Measurements from ENCODE around the gene TREX2. TPM values are rescaled to one million over a fixed set of nuclear protein-coding genes. Genes with fewer than 3 reads are reported as not detected.
A peak's percentile ranks its signal among the peaks of the same experiment; 100 is the strongest.

Gene TREX2
- total and polyA plus RNA-seq, 9 donors = 0.35 to 2.3 (median 0.77) TPM; not detected in 2

GRCh38 chrX:153445106-153445855 is 575 bp downstream of the TREX2 start:
- peak in 1 of 5 donors; percentile 23 for DNase-seq

GRCh38 chrX:153444333-153445011 is 1.4 kb downstream of the TREX2 start:
- H3K27me3 ChIP-seq = no peaks in the 10 kb centered on the region
- TF ChIP-seq POLR2A (IDR thresholded peaks at IDR 0.05) = no peak
- no peak for TF ChIP-seq EP300 (IDR thresholded peaks at IDR 0.05)
- no peak for TF ChIP-seq CTCF (IDR thresholded peaks at IDR 0.05)
- peak in 1 of 5 donors; percentile 19 for DNase-seq
- intact Hi-C loops (cut with DNase I) = no loop called here
- H3K36me3 ChIP-seq = no peaks in the 10 kb centered on the region
- H3K4me3 ChIP-seq = no peak overlapping the region
- no peak overlapping the region for H3K27ac ChIP-seq
- H3K4me1 ChIP-seq (ENCODE audit: insufficient read depth) = no peaks in the 10 kb centered on the region
- no peaks in the 10 kb centered on the region for H3K9me3 ChIP-seq
- 86 to 93% (median 88%) methylated on average over 33 to 37 of the region's 37 CpGs for WGBS, 3 donors

More at GRCh38 chrX:153445106-153445855, 575 bp downstream of the TREX2 start:
- H3K27ac ChIP-seq = no peak overlapping the region
- no peaks in the 10 kb centered on the region for H3K4me1 ChIP-seq (ENCODE audit: insufficient read depth)
- no peaks in the 10 kb centered on the region for H3K9me3 ChIP-seq
- WGBS, 3 donors = 86 to 89% (median 88%) methylated on average over 31 to 35 of the region's 35 CpGs
- intact Hi-C loops (cut with DNase I) = no loop called here
- TF ChIP-seq EP300 (IDR thresholded peaks at IDR 0.05) (no peak), CTCF (IDR thresholded peaks at IDR 0.05) (no peak), POLR2A (IDR thresholded peaks at IDR 0.05) (no peak)
- no peaks in the 10 kb centered on the region for H3K36me3 ChIP-seq
- no peaks in the 10 kb centered on the region for H3K27me3 ChIP-seq
- no peak overlapping the region for H3K4me3 ChIP-seq

- Histone ChIP-seq H3K36me3 (no peaks in the 10 kb centered on the region), H3K27ac (no peak overlapping the region), H3K4me1 (ENCODE audit: insufficient read depth) (no peaks in the 10 kb centered on the region), H3K27me3 (no peaks in the 10 kb centered on the region), H3K4me3 (no peak overlapping the region), H3K9me3 (no peaks in the 10 kb centered on the region)
- TF ChIP-seq POLR2A (IDR thresholded peaks at IDR 0.05) = no peak
- no peak for TF ChIP-seq EP300 (IDR thresholded peaks at IDR 0.05)
- no peak for TF ChIP-seq CTCF (IDR thresholded peaks at IDR 0.05)
- intact Hi-C loops (cut with DNase I) = no loop called here
- no peak for DNase-seq
- 82 to 86% (median 85%) methylated on average over 25 of the region's 25 CpGs for WGBS, 3 donors
Observed at GRCh38 chrX:153443476-153444332, 2.2 kb downstream of the TREX2 start.

GRCh38 chrX:153442463-153442862 is 3.4 kb downstream of the TREX2 start:
- Histone ChIP-seq H3K27ac (no peak overlapping the region), H3K4me1 (ENCODE audit: insufficient read depth) (no peaks in the 10 kb centered on the region), H3K27me3 (no peaks in the 10 kb centered on the region), H3K4me3 (no peak overlapping the region), H3K9me3 (no peaks in the 10 kb centered on the region), H3K36me3 (no peaks in the 10 kb centered on the region)
- WGBS, 3 donors = 71 to 84% (median 76%) methylated on average over 5 of the region's 5 CpGs
- DNase-seq = no peak
- TF ChIP-seq POLR2A (IDR thresholded peaks at IDR 0.05) = no peak
- TF ChIP-seq CTCF (IDR thresholded peaks at IDR 0.05) = no peak
- TF ChIP-seq EP300 (IDR thresholded peaks at IDR 0.05) = no peak
- intact Hi-C loops (cut with DNase I) = no loop called here

All from ovary (tissue), 9 donors.